Activated naive CD4-positive, alpha-beta T cell treated with anti-CD3 and anti-CD28 coated beads, Interleukin-2, amount 50 U/mL, for 72 hours (primary cell): Measurements from ENCODE around the gene CACFD1. TPM values are rescaled to one million over a fixed set of nuclear protein-coding genes. Genes with fewer than 3 reads are reported as not detected.
A peak's percentile ranks its signal among the peaks of the same experiment; 100 is the strongest.

Source experiments
- ATAC-seq, 2 donors: fragments of 150-1000 bp; cut with Tn5 transposase; 2 replicates each; pipeline ENCODE4 v1.10.0; 2021; ENCODE audit warnings: mild to moderate bottlenecking in 2 of 2, moderate library complexity in 2 of 2
- DNase-seq, 2 donors: peaks; one replicate each; pipeline ENCODE4 v3.0.0; 2021 to 2022; ENCODE audit warnings: low spot score in 2 of 2
- H3K27ac Mint-ChIP-seq, 2 donors: one replicate each; pipeline ENCODE4 v1.8.0; 2022; ENCODE audit warnings: mild to moderate bottlenecking in 2 of 2, mixed read lengths in 2 of 2
- H3K36me3 Mint-ChIP-seq, 2 donors: one replicate each; pipeline ENCODE4 v1.8.0; 2022; ENCODE audit warnings: mixed read lengths in 2 of 2
- H3K9me3 Mint-ChIP-seq, 2 donors: one replicate each; pipeline ENCODE4 v1.8.0; 2022; ENCODE audit warnings: mixed read lengths in 2 of 2
- total RNA-seq, 2 donors: library from RNA; stranded (reverse); gene quantifications; one replicate each; pipeline ENCODE4 v1.2.3, GENCODE V29; 2022

Gene CACFD1
- total RNA-seq, 2 donors from 2014 or later = 0.37 to 2.3 TPM

GRCh38 chr9:133485531-133486260, 25.9 kb downstream of the CACFD1 start:
- Mint-ChIP-seq H3K36me3 (no peaks in the 10 kb centered on the region), H3K9me3 (no peaks in the 10 kb centered on the region), H3K27ac (no peak overlapping the region)
- ATAC-seq = peak; percentile 25 to 59
- peak in 1 of 2 donors; percentile 38 for DNase-seq

DNA sequence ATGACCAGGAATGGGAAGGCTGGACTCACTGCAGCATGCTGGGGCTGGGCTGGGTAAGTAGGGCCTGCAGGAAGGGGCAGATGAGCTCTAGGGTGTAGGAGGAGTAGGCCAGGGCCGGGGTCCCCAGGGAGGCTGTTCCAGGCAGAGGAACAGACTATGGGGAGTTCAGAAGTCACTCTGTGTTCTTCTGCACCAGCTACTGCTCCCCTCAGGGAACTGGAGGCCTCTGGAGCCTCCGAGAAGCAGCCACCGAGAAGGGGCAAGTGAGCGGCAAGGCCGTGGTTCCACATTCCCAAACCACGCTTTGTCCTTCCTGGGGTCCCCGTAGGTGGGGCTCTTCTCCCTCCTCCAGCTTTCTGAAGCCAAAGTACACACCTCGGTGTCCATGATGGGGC, 27.6 kb downstream of the CACFD1 start:
- Mint-ChIP-seq H3K27ac (no peak overlapping the region), H3K9me3 (no peaks in the 10 kb centered on the region), H3K36me3 (no peaks in the 10 kb centered on the region)
- no peak for DNase-seq
- no peak for ATAC-seq

GRCh38 chr9:133488686-133489252, 29.0 kb downstream of the CACFD1 start:
- DNase-seq = no peak
- H3K36me3 Mint-ChIP-seq = no peaks in the 10 kb centered on the region
- H3K9me3 Mint-ChIP-seq = no peaks in the 10 kb centered on the region
- no peak for ATAC-seq
- H3K27ac Mint-ChIP-seq = no peak overlapping the region

GRCh38 chr9:133489253-133490190, 29.7 kb downstream of the CACFD1 start:
- H3K27ac Mint-ChIP-seq = no peak overlapping the region
- H3K36me3 Mint-ChIP-seq = no peaks in the 10 kb centered on the region
- no peaks in the 10 kb centered on the region for H3K9me3 Mint-ChIP-seq
- DNase-seq (no peak), ATAC-seq (no peak)

- Mint-ChIP-seq H3K27ac (no peak overlapping the region), H3K36me3 (no peaks in the 10 kb centered on the region), H3K9me3 (no peaks in the 10 kb centered on the region)
- ATAC-seq (no peak), DNase-seq (no peak)
Measured at GRCh38 chr9:133490201-133490681, 30.5 kb downstream of the CACFD1 start.

- Mint-ChIP-seq H3K36me3 (no peaks in the 10 kb centered on the region), H3K9me3 (no peaks in the 10 kb centered on the region), H3K27ac (no peak overlapping the region)
- ATAC-seq = no peak
- no peak for DNase-seq
Measured at GRCh38 chr9:133490865-133491655, 31.3 kb downstream of the CACFD1 start.

DNA sequence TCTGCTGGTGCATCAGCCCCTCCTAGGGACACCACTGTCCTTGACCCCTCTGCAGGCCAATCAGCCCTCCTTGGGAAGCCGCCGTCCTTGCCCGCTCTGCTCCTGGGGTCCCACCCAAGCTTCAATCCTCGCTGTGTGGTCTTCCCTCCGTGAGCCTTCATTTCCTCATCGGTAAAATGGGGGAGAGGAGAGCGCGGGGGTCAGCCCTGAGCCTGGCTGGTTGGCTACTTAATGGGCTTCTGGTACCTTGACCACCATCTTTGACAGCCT, 31.8 kb downstream of the CACFD1 start:
- DNase-seq (no peak), ATAC-seq (no peak)
- Mint-ChIP-seq H3K9me3 (no peaks in the 10 kb centered on the region), H3K27ac (no peak overlapping the region), H3K36me3 (no peaks in the 10 kb centered on the region)

DNA sequence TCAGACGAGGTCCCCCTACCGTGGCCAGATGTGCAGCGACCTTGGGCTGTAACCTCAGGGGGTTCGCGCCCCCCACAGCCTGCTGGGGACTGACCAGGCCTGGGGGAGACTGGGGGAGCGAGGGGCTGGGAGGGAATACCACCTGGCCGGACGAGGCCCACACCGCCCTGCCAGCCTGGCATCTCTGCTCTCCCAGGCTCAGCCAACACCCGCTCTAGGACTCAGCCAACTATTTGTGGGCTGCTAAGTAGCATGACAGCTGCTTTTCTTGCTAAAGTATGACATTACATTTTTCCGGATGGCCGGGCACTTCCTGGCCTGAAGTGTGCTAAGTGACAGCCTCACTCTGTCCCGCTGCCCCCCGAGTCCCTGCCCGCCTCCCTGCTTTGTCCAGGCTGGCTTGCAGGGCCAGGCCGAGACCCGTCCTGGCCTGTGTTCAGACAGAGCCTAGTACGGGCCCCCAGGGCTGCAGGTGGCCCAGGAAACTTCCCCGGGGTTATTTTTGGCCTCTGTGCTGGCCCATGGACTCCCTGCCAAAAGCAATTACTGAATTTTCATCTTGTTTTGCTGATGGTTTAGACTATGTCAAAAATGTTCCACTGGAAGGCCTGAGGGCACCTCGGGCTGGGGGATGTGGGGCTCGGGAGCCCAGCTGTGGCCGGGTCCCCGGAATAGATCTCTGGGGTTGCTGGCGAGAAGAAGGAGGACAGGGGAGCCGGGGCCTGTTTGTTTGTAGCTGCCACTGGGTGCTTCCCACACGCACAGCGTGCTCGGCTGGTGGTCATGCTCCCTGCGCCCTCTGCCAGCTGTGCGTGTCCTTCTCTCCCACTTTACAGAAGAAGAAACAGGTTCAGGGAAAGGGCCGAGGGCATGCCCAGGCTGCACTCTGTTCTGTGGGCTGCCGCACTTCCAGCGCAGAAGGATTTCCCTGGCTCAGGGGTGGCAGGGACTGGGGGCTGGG, 32.6 kb downstream of the CACFD1 start:
- H3K27ac Mint-ChIP-seq = peak overlapping the region in 1 of 2 donors; percentile 17
- no peaks in the 10 kb centered on the region for H3K9me3 Mint-ChIP-seq
- DNase-seq = no peak
- no peak for ATAC-seq
- no peaks in the 10 kb centered on the region for H3K36me3 Mint-ChIP-seq

GRCh38 chr9:133493428-133493827, 33.6 kb downstream of the CACFD1 start:
- Mint-ChIP-seq H3K36me3 (no peaks in the 10 kb centered on the region), H3K27ac (peak overlapping the region in 1 of 2 donors; percentile 29), H3K9me3 (no peaks in the 10 kb centered on the region)
- no peak for ATAC-seq
- no peak for DNase-seq

- DNase-seq = no peak
- Mint-ChIP-seq H3K27ac (peak overlapping the region in 1 of 2 donors; percentile 29), H3K36me3 (no peaks in the 10 kb centered on the region), H3K9me3 (no peaks in the 10 kb centered on the region)
- ATAC-seq = no peak
Measured at GRCh38 chr9:133493845-133494540, 34.2 kb downstream of the CACFD1 start.

DNA sequence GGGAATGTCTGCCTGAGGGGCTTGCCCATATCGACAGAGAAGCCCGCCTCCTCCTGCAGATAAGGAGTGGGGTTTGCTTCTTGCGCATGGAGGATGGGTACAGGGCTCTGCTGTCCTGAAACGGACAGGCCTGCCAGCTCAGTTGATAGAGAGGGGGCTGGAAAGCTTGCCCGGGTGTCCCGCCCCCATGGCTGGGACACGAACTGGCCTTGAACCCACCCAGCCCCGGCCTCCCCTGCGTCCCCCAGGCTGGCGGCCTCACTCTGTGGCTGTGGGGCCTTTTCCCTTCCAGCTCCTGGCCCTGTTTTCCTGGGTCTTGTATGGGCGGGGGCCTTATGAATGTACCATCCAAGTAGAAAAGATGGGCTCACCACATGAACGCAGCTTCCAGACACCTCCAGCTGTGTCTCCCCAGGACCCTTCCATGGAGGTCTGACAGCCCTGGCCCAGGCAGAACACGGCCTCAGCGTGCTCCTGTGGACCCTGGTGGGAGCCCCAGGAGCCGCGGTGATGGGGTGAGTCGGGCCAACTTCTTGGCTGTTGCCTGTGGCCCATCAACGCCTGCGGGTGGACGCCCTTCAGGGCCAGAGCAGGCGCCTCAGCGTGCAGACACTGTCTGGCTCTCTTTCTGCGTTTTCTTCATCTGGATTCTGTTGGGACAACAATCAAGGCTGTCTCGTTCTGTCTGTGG, 35.0 kb downstream of the CACFD1 start:
- Mint-ChIP-seq H3K9me3 (no peaks in the 10 kb centered on the region), H3K36me3 (no peaks in the 10 kb centered on the region), H3K27ac (no peak overlapping the region)
- ATAC-seq (no peak), DNase-seq (no peak)

DNA sequence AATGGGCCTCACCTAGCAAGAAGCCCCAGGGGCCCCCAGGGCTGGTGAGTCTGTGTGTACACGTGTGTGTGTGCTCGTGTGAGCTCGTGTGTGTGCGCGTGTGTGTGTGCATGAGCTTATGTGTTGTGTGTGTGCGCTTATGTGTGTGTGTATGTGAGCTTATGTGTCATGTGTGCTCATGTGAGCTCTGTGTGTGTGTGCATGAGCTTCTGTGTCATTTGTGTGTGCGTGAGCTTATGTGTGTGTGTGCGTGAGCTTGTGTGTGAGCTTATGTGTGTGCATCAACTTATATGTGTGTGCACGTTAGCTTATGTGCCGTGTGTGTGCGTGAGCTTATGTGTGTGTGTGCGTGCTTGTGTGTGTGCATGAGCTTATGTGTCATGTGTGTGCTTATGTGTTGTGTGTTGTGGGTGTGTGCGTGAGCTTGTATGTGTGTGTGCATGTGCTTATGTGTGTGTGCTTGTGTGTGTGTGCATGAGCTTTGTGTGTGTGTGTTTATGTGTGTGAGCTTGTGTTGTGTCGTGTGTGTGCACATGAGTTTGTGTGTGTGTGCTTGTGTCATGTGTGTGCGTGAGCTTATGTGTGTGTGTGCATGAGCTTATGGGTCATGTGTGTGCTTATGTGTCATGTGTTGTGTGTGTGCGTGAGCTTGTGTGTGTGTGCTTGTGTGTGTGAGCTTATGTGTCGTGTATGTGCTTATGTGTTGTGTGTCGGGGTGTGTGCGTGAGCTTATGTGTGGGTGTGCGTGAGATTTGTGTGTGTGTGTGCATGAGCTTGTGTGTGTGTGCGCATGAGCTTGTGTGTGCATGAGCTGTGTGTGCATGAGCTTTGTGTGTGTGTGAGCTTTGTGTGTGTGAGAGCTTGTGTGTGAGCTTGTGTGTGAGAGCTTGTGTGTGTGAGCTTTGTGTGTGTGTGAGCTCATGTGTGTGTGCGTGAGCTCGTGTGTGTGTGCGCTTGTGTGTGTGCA, 35.8 kb downstream of the CACFD1 start:
- ATAC-seq (no peak), DNase-seq (no peak)
- Mint-ChIP-seq H3K9me3 (no peaks in the 10 kb centered on the region), H3K36me3 (no peaks in the 10 kb centered on the region), H3K27ac (no peak overlapping the region)

DNA sequence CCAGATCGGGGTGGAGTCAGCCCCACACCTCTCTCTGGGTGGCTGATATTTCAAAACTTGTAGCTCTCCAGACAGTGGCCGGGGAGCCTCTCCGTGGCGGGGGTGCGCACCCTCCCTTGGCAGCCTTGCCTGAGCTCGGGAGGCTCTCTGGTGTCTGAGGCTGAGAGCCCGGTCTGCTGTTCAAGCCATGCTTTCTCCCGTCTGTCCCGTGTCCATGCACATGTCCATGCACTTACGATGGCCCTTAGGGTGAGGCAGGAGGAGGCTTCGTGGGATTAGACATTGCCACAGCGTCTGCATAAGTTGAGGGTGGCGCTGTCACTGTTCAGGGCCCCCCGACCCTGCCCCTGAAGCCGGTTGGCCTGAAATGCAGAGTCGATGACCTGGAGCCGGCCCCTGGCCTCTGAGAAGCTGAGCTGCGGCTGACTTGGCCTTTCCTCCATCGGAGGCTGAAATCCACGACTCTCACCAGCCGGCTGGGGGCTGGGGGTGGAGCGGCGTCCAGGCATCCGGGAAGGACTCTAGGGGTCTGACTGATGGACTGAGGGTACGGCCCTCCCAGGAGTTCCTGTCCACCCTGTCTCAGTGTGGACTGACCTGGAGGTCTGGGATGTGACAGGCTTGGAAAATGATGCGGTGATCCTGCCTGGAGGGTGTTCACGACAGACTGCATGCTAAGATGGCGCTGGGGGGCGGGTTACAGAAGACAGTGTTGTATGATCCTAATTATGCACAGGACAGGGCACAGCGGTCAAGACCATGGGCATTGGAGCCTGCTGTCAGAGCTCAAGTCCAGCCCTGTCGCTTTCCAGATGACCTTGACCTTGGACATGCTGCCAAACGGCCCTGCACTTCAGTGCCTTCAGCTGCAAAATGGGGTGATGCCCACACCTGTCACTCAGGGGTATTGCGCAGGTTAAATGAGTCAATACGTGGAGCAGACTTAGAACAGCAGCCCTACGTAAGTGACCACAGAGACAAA, 37.4 kb downstream of the CACFD1 start:
- Mint-ChIP-seq H3K36me3 (peaks cover 12 to 14% of the 10 kb centered on the region in 2 donors), H3K27ac (no peak overlapping the region), H3K9me3 (peaks cover 3 to 10% of the 10 kb centered on the region in 2 donors)
- DNase-seq = no peak
- no peak for ATAC-seq
